PC-3 (cell line): ENCODE measurements around the gene SMC6. TPM values are rescaled to one million over a fixed set of nuclear protein-coding genes. Genes with fewer than 3 reads are reported as not detected.

Experiments
- ATAC-seq: fragments of 200-7000 bp; cut with Tn5 transposase; 2 replicates; pipeline ENCODE4 v1.9.1; 2020; ENCODE audit warnings: mild to moderate bottlenecking, moderate library complexity
- BruUV-seq: library from RNA; stranded (reverse); fragments of 400-500 nt; replicated peaks from 2 replicates; lab custom pipeline; 2021; lab: Mats Ljungman, UMichigan
- CTCF ChIA-PET: fragments of 300-600 bp; sonication (Branson Sonifier 250); formaldehyde crosslinking; loops from one replicate; lab custom pipeline; 2022; ENCODE audit warnings: antibody characterized with exemption; lab: Charles Lee
- POLR2A ChIA-PET: fragments of 300-600 bp; sonication (Branson Sonifier 250); formaldehyde crosslinking; loops from one replicate; lab custom pipeline; 2022; ENCODE audit warnings: antibody characterized with exemption; ENCODE audit not compliant: unreplicated experiment; lab: Charles Lee
- DNase-seq: peaks from one replicate; pipeline ENCODE4 v3.0.0-alpha.2; 2015
- H2AFZ ChIP-seq: fragments of 300-600 bp; sonication (generic); 2 replicates; pipeline ENCODE4 v1.6.0; 2016; ENCODE audit warnings: antibody characterized with exemption, low read length
- H3F3A ChIP-seq: fragments of 300-600 bp; sonication (generic); one replicate; pipeline ENCODE4 v1.6.0; 2017; ENCODE audit warnings: antibody characterized with exemption, low read length, control low read depth, mild to moderate bottlenecking; ENCODE audit not compliant: unreplicated experiment
- H3K27ac ChIP-seq: fragments of 300-600 bp; sonication (generic); 2 replicates; pipeline ENCODE4 v1.5.1; 2016; ENCODE audit warnings: mild to moderate bottlenecking, low read length
- H3K27me3 ChIP-seq: fragments of 300-600 bp; sonication (generic); 2 replicates; pipeline ENCODE4 v1.6.1; 2016; ENCODE audit warnings: low read length, mixed read lengths
- H3K36me3 ChIP-seq: fragments of 300-600 bp; sonication (generic); 2 replicates; pipeline ENCODE4 v1.6.1; 2016; ENCODE audit warnings: low read depth, mixed run types, low read length, mixed read lengths
- H3K4me1 ChIP-seq: fragments of 300-600 bp; sonication (generic); 2 replicates; pipeline ENCODE4 v1.5.1; 2016; ENCODE audit warnings: low read length; ENCODE audit not compliant: insufficient read depth
- H3K4me2 ChIP-seq: fragments of 300-600 bp; sonication (generic); 2 replicates; pipeline ENCODE4 v1.6.0; 2016; ENCODE audit warnings: low read length
- H3K4me3 ChIP-seq: fragments of 300-600 bp; sonication (generic); 2 replicates; pipeline ENCODE4 v1.5.1; 2016; ENCODE audit warnings: mild to moderate bottlenecking, low read length, mixed read lengths
- H3K79me2 ChIP-seq: fragments of 300-600 bp; sonication (generic); 2 replicates; pipeline ENCODE4 v1.6.1; 2017; ENCODE audit warnings: low read length, mixed read lengths
- H3K9ac ChIP-seq: fragments of 300-600 bp; sonication (generic); 2 replicates; pipeline ENCODE4 v1.6.0; 2016; ENCODE audit warnings: mild to moderate bottlenecking, low read length
- H3K9me2 ChIP-seq: fragments of 300-600 bp; sonication (generic); replicated peaks from 2 replicates; pipeline ENCODE4 v1.6.1; 2016; ENCODE audit warnings: mixed run types, low read length, mixed read lengths
- H3K9me3 ChIP-seq: fragments of 300-600 bp; sonication (generic); 2 replicates; pipeline ENCODE4 v1.6.1; 2016; ENCODE audit warnings: low read length, mixed read lengths
- H4K20me1 ChIP-seq: fragments of 300-600 bp; sonication (generic); 2 replicates; pipeline ENCODE4 v1.6.1; 2016; ENCODE audit warnings: low read length, mixed read lengths
- CTCF ChIP-seq: fragments of 300-600 bp; sonication (generic); conservative IDR thresholded peaks from 2 replicates; pipeline ENCODE4 v1.5.1; 2017; ENCODE audit warnings: antibody characterized with exemption, low read depth, mild to moderate bottlenecking, low read length
- EZH2 ChIP-seq: fragments of 300-600 bp; sonication (generic); IDR thresholded peaks from one replicate; pipeline ENCODE4 v1.6.1; 2017; ENCODE audit warnings: antibody characterized with exemption, mild to moderate bottlenecking, low read length; ENCODE audit not compliant: unreplicated experiment
- EZH2phosphoT487 ChIP-seq: fragments of 300-600 bp; sonication (generic); IDR thresholded peaks from 2 replicates; pipeline ENCODE4 v1.6.1; 2018; ENCODE audit warnings: mild to moderate bottlenecking, antibody characterized with exemption, low read length, borderline replicate concordance
- intact Hi-C: fragments of 100-400 bp; cut with micrococcal nuclease; formaldehyde crosslinking; loops from 2 replicates; pipeline ENCODE4 v1.9.0; 2023
- total RNA-seq: library from RNA; depleted of rRNA; stranded (reverse); fragments of >200 nt; gene quantifications from 2 replicates; pipeline ENCODE4 v1.2.3, GENCODE V29; 2014

Gene SMC6
- total RNA-seq, 1 experiment from 2014 or later = 15.6 TPM

GRCh38 chr2:17706845-17707244 lies 46.8 kb downstream of the SMC6 start:
- no peak for ATAC-seq
- no peak for TF ChIP-seq EZH2
- Histone ChIP-seq H3K27ac (no peak overlapping the region), H3K4me1 (no peaks in the 10 kb centered on the region), H3K4me3 (no peak overlapping the region), H3K79me2 (no peaks in the 10 kb centered on the region), H3K27me3 (no peaks in the 10 kb centered on the region), H3K9me3 (no peaks in the 10 kb centered on the region), H3K9me2 (no peaks in the 10 kb centered on the region), H2AFZ (no peak overlapping the region), H3K9ac (no peak overlapping the region), H3F3A (no peaks in the 10 kb centered on the region), H4K20me1 (no peaks in the 10 kb centered on the region), H3K36me3 (peaks cover 22% of the 10 kb centered on the region; the same call in 1 of the 2 replicates), H3K4me2 (no peak overlapping the region)
- intact Hi-C loops = no loop called here
- ChIA-PET CTCF (no interaction called here), POLR2A (no interaction called here)
- DNase-seq = no peak
- no TSS peak for BruUV-seq

GRCh38 chr2:17690776-17691175 lies 62.8 kb downstream of the SMC6 start:
- ChIA-PET POLR2A (no interaction called here), CTCF (no interaction called here)
- Histone ChIP-seq H3K4me3 (no peak overlapping the region), H2AFZ (no peak overlapping the region), H4K20me1 (no peaks in the 10 kb centered on the region), H3K4me1 (no peaks in the 10 kb centered on the region), H3F3A (no peaks in the 10 kb centered on the region), H3K9me3 (no peaks in the 10 kb centered on the region), H3K4me2 (no peak overlapping the region), H3K27ac (no peak overlapping the region), H3K79me2 (no peaks in the 10 kb centered on the region), H3K27me3 (no peaks in the 10 kb centered on the region), H3K9me2 (no peaks in the 10 kb centered on the region), H3K9ac (no peak overlapping the region), H3K36me3 (peaks cover 24% of the 10 kb centered on the region; the same call in 1 of the 2 replicates)
- intact Hi-C loops = no loop called here
- TF ChIP-seq EZH2phosphoT487 (no peak), EZH2 (no peak), CTCF (no peak)
- BruUV-seq = no TSS peak
- no peak for DNase-seq
- no peak for ATAC-seq

DNA sequence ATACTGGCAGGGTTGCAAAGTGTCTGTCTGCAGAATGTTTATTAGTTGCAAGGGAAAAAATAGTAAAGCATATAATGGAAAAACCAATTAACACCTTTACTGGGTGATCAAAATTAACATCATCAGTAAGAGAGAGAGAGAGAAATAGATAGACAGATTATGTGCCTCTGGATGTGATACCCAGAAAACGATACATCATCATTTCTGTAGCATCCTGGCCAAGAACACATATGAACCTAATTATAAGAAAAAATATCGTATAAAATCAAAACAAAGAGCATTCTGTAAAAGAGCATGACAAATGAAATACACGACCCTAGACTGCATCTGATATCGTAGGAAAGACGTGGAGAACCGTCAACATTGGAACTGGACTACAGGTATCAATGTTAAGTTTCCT lies 64.6 kb downstream of the SMC6 start:
- no TSS peak for BruUV-seq
- Histone ChIP-seq H3F3A (no peaks in the 10 kb centered on the region), H3K9me3 (no peaks in the 10 kb centered on the region), H3K4me2 (no peak overlapping the region), H3K4me1 (no peaks in the 10 kb centered on the region), H3K27me3 (no peaks in the 10 kb centered on the region), H3K9ac (no peak overlapping the region), H3K27ac (no peak overlapping the region), H2AFZ (no peak overlapping the region), H3K36me3 (peaks cover 13% of the 10 kb centered on the region; the same call in 1 of the 2 replicates), H3K79me2 (no peaks in the 10 kb centered on the region), H4K20me1 (no peaks in the 10 kb centered on the region), H3K9me2 (no peaks in the 10 kb centered on the region), H3K4me3 (no peak overlapping the region)
- intact Hi-C loops = no loop called here
- ChIA-PET POLR2A (no interaction called here), CTCF (no interaction called here)
- DNase-seq = no peak
- ATAC-seq = no peak
- no peak for TF ChIP-seq EZH2
- no peak for TF ChIP-seq EZH2phosphoT487
- TF ChIP-seq CTCF = no peak
